GM19025 (cell line): ENCODE measurements around the gene CEP72.
"Not testable (repeated sequence)": the region's sequence is repeated elsewhere in the genome, so short reads cannot be mapped to it uniquely, and the experiment has no call there.

Source experiments
- ATAC-seq: cut with Tn5 transposase; IDR thresholded peaks from one replicate; pipeline ENCODE4 v1.9.1; 2021; ENCODE audit warnings: mild to moderate bottlenecking, low read depth, moderate library complexity; ENCODE audit not compliant: unreplicated experiment

Gene CEP72

GRCh38 chr5:611731-612486 is at the start of gene CEP72:
TSS of gene CEP72 (plus strand) at chr5:612340. CDS start at chr5:612362, 22 bp downstream.
- peak; percentile 85 for ATAC-seq

DNA sequence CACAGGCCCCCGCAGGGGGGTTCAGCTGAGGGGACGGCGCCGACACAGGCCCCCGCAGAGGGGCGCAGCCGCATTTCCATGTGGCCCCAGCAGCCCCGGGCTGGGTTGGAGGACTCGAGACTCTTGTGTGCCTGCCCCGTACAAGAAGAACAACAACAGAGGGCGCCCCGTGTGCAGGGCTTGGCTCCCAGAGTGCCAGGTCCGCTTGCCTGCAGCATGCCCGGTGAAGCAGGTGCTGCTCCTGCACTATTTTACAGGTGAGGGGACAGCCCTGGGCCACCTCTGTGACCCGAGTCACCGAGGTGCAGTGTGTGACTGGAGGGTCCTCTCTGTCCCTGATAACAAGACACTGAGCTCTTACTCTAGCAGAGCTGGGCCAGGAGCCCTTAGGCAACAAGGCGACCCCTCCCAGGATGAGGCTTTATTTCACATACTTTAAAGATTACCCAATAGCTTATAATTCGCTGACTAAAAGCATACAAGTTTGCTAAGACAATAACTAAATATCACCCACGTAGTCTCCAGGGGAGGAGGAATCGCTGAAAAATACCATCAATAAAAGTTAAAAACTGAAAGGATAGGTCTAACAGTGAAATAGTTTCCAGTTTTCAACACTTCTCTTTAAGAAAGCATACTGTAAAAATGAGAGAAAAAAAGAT is 46.2 kb upstream of the CEP72 start:
- ATAC-seq, result no peak

- ATAC-seq, result no peak
Measured at GRCh38 chr5:566636-567309, 45.4 kb upstream of the CEP72 start.

DNA sequence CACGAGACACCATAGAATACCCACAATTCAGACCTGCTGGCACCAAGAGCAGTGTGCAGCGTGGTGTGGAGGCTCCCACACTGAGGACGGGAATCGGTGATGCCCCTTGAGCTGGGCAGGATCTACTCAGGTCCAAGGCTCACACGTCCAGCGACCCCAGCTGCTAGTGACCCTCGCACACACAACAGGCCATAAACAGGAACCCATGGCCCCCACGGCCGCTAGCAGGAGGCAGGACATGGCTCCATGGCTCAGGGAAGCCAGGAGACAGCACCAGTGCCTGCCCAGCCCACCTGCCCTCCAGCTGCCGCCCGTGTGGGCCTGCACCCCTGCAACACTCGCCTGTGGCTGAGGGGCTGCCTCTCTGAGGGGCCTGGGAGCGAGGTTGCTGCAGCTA is 44.5 kb upstream of the CEP72 start:
- no peak for ATAC-seq

- ATAC-seq, result no peak
Measured at GRCh38 chr5:568061-568781, 43.9 kb upstream of the CEP72 start.

DNA sequence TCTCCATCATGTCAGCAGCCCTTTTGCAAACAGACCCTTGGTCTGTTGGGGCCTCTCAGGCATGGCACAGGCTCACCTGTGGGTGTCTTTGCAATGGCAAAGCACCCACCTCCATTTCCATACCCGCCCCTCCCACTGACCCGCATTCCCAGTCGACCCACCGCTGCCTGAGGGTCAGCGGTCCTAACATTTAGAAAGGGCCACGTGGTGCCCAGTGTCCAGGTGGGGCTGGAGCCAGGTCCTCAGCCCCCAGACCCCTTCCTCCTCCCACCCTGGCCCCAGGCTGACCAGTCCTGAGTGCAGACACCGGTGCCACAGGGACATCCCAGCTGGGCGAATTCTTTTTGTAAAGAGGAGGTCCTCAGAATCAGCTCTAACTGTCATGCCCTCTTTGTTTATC is 43.3 kb upstream of the CEP72 start:
- ATAC-seq, result no peak

GRCh38 chr5:569358-569867 is 42.7 kb upstream of the CEP72 start:
- no peak for ATAC-seq

GRCh38 chr5:569868-570361 is 42.2 kb upstream of the CEP72 start:
- ATAC-seq, result no peak

DNA sequence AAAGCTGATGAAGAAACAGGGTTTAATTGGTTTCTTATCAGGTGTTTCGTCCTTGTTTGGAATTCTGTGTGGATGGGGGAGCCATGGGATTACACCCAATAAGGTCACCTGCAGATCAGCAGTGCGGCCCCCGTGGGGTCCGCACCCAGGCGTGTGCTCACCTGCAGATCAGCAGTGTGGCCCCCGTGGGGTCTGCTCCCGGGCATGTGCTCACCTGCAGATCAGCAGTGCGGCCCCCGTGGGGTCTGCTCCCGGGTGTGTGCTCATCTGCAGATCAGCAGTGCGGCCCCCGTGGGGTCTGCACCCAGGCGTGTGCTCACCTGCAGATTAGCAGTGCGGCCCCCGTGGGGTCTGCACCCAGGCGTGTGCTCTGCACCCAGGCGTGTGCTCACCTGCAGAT is 41.7 kb upstream of the CEP72 start:
- ATAC-seq, result no peak

- ATAC-seq, result no peak
Measured at GRCh38 chr5:570886-571285, 41.3 kb upstream of the CEP72 start.

DNA sequence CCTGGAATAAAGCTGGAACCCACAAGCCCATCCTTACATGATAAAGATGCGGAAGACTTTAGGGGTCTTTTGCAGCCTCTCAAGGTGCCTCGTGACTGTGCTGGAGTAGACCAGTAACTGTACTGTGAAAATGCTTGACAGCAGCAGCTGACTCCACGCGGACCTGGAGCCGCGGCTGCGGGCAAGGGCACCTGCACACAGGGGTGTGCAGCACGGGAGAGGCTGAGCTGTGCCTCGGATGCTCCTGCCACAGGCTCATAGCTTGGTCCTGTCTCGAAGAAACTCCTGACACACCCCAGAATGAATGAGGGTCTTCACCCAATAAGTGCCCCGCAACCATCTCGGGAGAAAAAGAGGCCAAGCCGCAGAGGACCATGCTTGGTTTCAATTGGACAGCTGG is 40.3 kb upstream of the CEP72 start:
- ATAC-seq, result no peak

GRCh38 chr5:572398-573019 is 39.6 kb upstream of the CEP72 start:
- no peak for ATAC-seq

GRCh38 chr5:573206-573605 is 38.9 kb upstream of the CEP72 start:
- no peak for ATAC-seq

DNA sequence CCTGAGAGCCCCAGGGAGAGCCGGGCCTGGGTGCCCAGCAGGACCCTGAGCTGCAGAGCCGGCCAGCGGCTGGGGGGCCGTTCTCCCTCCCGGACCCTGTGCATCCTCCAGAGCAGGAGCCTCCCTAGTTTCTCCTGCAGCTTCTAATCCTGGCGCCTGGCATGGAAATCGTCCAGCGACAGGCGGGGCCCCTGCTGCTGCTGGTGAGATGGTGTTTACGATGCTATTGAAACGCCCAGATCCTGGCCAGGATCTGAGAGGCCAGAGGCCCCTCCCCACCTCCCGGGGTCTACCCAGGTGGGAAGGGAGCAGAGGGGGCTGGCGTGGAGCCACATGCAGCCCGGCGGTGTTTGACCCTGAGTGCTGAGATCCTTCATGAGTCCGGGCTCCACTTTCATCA is 38.2 kb upstream of the CEP72 start:
- ATAC-seq, result no peak

DNA sequence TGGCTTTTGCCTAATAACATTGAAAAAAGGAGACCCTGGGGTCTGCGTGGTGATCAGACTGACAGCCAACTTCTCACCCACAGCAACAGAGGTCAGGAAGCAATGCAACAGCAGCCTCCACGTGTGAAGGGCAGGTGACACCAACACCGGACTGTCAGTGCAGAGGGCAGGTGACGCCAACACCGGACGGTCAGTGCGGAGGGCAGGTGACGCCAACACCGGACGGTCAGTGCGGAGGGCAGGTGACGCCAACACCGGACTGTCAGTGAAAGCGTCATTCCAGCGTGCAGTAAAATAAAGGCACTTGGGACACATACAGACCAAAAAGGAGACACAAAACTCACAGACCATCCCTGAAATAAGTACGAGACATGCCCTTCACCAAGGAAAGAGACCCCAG is 37.2 kb upstream of the CEP72 start:
- no peak for ATAC-seq

- no peak for ATAC-seq
Measured at GRCh38 chr5:575636-576035, 36.5 kb upstream of the CEP72 start.

- not testable (repeated sequence) for ATAC-seq
Measured at GRCh38 chr5:577214-577613, 34.9 kb upstream of the CEP72 start.

DNA sequence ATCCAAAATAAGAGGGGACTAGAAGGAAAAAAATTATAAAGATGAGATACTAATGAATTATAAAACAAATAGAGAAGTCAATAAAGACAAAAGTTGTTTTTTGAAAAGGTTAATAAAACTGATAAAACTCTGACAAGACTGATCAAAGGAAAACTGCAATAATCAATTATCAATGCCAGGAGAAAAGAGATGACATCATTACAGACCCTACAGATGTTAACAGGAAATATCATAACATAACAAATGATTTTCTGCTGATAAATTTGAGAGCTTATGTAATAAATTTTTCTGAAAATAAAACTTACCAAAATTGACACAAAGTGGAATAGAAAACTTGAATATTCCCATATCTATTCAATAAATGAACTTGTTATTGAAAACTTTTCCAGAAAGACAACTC is 34.3 kb upstream of the CEP72 start:
- ATAC-seq, result no peak

GRCh38 chr5:579211-579610 is 32.9 kb upstream of the CEP72 start:
- ATAC-seq, result no peak

DNA sequence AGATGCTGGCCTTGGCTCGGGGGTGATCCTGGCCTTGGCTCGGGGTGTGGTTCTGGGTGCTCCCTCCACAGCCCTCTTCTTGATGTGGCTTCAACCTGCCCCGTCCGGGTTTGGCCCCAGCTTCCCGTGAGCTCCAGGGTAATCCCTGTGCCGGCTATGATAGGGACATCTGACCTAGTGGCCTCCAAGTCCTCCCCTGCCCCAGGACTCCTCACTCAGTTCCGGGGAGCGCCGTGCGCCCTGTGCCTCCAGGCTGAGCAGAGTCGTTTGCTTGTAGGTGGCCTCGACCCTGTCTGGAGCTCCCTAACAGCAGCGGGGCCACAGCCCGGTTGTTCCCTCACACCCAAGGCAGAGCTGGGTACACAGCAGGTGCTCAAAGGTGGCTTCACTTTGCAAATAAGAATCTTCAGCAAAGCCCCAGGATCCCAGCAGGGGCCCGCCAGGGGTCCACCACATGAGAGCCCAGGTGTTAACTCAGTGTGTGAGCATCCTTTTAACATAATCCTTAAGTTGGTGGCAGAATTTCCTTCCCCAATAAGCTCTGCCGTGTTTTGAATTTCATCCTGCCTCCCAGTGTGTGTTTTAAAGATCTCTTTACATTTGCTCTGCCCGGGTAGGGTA is 32.3 kb upstream of the CEP72 start:
- ATAC-seq, result no peak
